GM19025 (cell line): ENCODE measurements around the gene SLC22A12.
"Not testable (repeated sequence)": the region's sequence is repeated elsewhere in the genome, so short reads cannot be mapped to it uniquely, and the experiment has no call there.

Source experiments
- ATAC-seq: cut with Tn5 transposase; IDR thresholded peaks from one replicate; pipeline ENCODE4 v1.9.1; 2021; ENCODE audit warnings: mild to moderate bottlenecking, low read depth, moderate library complexity; ENCODE audit not compliant: unreplicated experiment

SLC22A12 gene

DNA sequence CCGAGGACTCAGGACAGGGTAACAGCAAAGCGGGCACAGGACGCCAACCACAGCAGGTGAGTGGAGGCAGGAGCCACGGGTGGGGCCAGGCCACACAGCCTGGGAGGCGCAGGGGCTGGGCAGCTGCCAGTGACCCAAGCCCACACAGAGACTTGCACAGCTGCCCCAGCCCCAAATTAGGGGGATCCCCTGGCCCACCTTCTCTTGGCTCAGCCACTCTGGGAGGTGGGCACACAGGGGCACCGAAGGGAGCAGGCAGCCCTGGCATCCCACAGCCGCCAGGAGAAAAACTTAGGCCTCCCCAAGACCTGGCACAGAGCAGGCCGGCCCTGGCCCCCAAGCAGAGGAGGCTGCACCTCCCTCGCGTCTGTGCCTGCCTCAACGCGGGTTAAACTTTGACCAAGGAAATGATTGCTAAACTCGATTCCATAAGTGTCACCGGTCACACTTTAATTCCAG is at the start of gene SLC22A12:
SLC22A12 (plus strand) TSS at position 458 of the 459 bp plus-strand sequence. CDS start 337 bp downstream, outside the sequence.
- no peak for ATAC-seq

DNA sequence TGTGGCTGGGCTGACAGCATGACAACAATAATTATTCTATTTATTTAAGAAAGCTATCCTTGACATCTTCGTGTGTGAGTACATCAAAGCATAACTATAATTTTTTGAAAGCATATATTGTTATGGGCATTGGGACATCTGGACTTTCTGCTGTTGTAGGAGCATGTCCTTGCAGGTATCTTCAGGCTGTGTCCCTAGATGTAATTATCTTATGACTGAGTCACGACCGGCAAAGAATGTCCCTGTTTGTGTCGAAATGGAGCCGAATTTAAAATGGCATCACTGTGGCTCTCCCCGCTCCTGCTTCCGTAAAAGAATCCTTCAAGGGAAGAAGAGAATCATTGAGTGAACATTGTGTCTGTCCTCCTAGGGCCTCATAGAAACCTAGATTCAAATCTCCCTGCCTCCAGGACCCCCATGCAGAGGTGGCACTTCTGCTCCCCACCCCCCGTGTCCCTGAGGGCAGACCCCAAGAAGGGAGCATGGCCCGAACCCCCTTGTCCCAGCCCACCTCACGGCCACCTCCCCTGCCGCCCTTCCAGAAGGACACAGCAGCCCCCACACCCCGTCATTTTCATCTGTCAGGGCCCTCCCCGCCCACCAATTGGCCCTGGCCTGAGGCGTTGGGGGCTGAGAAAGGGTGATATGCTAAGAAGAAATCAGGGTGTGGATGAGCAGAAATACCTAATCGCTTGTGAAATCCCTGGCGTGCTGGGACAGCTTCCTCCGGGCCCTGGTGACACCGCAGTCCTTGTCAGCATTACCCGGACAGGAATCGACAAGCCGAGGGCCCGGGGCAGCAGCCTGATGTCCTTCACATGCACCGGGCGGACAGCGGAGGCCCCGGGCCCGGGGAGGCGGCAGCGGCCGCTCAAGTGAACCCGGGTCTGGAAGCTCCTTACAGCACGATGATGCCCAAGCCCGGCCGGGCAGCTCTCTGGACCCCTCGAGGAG is 48.6 kb upstream of the SLC22A12 start:
- ATAC-seq = no peak

DNA sequence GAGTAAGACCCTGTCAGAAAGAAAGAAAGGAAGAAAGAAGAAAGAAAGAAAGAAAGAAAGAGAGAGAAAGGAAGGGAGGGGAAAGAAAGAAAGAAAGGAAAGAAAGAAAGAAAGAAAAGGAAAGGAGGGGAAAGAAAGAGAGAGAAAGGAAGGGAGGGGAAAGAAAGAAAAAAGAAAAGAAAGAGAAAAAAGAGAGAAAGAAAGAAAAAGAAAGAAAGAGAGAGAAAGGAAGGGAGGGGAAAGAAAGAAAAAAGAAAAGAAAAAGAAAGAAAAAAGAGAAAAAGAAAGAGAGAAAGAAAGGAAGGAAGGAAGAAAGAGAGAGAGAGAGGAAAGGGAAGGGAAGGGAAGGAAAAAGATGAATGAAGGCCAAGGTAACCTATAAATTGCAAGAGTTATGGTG is 47.2 kb upstream of the SLC22A12 start:
- ATAC-seq = no peak

DNA sequence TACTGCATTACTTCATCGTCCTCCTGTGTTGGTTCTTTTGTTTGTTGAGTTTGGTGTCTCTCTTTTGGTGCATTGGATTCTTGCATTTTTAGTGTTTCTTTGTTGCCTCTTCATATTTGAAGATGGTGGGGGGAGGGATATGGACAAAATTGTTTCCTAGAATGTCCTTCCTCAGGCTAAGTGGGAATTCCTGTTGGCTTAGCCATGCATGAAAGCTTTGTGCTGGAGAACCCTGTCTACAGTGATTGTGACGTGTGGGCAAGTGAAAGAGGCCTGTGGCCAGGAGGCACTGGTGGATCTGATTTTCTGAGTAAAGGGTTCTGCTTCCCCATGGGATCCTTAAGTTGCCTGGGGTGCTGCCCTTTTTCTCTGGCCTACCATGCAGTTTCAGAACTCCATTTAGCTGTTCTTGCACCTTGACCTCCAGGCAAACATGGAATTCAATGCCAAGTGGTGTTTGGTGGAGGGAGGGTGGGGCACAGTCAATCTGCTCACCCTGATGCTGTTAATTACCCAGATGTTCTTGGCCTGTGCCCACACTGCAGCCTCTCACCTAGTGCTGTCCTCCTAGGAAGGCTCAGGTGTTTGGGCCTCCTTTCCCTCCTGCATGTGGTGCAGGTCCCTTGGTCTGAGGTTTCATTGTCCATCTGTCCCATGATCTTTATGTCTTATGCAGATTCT is 46.3 kb upstream of the SLC22A12 start:
- ATAC-seq = no peak

DNA sequence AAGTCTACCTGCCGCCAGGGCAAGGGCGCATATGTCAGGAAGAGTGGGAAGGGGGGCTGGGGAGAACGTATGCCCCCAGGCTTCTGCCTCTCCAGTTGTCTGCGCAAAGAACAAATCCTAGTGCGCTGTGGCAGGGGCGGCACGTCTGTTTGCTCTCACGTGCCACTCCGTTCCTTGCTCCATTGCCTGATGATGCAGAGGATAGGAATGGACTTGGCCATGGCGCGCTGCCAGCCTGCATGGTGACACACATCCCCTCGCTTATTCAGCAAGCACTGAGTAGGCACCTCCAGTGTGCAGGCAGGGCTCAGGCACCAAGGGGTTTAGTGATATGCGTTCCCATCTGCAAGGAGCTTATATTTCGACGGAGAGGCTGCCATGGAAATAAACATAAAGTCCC is 45.4 kb upstream of the SLC22A12 start:
- ATAC-seq = no peak

DNA sequence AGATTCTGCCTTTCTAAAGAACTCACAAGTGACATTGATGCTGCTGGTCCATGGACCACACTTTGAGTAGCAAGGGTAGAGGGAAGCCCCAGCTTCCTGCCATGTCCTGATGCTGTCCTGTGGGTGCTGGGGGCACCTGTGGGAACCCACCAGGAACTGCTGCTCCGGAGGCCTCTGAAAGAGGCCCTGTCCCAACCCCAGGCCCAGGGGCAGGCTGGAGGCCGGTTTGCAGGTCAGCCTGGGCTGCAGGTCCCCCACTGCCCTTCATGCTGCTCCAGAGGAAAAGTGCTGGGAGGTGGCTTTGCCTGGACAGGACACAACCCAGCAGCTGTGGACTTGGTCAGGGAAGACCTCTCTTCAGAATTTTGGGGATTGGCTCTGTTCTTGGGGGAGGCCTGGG is 44.8 kb upstream of the SLC22A12 start:
- ATAC-seq = no peak

DNA sequence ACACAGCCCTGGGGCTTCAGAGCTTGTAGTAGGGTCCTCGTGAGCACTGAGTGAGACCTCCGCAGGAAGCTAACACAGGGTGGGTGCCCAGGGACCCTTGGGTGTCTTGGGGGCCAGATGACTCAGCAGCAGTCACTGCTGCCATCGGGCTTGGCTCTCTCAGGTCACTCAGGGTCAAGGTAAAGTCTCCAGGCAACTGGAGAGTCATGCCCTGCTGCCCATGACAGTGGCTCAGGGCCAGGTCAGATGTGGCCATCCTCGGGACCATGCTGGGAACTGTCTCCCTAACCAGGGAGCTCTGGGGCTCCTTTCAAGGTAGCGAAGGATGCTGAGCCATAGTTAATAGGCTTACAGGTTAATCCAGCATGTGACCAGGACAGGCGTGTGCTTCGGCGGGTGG is 44.4 kb upstream of the SLC22A12 start:
- ATAC-seq = no peak

DNA sequence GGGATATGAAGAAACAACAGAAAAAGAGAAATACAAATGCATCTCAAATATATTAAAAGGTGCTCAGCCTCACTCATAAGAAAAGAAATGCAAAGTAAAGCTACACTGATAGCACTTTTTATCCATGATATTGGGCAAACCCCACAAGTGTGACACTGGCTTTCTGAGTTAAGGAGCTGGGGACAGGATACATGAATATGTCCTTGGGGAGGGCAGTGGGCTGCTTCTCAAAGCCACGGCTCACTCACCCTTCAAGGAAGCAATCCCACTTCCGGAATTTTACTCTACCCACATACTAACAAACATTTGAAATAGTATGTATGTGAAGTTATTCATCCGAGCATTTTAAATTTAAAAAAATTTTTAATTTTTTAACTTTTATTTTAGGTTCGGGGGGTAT is 41.1 kb upstream of the SLC22A12 start:
- no peak for ATAC-seq

DNA sequence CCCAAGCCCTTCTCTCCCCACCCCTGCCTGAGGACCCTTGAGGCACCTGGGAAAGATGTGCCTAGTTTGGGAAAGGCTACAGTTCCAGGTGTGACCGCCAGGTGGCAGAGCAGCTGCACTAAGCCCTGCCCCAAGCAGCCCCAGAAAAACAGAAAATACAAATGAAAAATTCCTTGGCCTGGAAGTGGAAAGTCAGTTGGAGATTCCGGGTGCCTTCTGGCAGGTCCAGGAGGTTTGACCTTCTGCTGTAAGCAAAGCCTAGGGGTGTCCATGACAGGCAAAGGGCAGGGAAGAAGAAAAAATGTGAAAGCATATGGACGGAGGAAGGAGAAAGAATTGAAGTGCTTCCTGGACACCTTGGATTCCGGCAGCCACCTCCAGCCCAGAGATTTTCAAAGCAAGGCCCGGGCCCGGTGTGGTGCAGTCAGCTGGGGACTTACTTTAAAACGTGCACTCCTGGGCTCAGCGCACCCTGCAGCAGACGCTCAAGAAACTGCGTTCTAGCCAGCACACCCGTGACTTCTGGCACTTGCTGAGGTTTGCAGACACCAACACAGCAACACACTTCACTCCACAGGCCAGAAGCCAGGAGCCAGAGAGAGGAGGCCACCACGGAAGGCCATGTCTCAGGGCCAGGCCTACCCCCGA is 37.3 kb upstream of the SLC22A12 start:
- no peak for ATAC-seq

DNA sequence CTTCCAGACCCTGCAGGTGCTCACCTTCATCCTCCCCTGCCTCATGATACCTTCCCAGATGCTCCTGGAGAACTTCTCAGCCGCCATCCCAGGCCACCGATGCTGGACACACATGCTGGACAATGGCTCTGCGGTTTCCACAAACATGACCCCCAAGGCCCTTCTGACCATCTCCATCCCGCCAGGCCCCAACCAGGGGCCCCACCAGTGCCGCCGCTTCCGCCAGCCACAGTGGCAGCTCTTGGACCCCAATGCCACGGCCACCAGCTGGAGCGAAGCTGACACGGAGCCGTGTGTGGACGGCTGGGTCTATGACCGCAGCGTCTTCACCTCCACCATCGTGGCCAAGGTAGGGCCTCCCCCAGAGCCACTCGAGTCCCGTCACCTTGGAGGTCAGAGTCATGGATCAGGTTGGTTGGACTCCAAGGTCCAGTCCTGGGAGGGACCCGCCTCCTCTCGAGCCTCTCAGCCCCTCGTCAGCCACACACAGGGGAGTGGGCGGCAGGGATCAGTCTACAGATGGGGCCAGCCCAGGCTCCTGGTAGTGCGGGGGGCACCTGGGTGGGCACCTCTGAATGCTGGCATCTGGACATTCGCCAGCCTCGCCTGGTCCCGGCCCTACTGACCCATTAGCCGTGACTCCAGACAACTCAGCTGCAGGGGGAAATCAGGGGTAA is 34.8 kb upstream of the SLC22A12 start:
- no peak for ATAC-seq

DNA sequence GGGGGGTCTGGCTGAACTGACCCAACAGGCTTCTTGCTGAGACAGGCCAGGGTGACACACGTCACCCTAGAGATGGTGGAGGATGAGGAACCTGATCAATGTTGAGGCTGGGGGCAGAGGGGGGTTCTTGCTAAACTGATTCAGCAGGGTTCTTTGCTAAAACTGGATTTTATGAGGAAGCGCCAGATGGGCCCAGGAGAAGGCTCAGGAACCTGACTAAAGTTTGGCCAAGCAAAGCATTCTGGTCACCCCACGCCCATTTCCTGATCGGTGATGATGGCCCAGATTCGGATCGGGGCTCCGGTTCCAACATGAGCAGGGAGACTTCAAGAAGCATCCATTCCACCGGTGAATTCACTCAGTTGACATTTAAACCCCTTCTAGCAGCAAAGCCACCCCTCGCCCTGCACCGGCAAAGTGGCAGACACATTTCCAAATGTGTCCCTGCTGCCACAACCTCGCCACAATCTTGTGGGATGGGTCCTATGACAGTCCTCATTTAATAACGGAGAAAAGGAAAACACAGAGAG is 34.2 kb upstream of the SLC22A12 start:
- ATAC-seq = no peak

DNA sequence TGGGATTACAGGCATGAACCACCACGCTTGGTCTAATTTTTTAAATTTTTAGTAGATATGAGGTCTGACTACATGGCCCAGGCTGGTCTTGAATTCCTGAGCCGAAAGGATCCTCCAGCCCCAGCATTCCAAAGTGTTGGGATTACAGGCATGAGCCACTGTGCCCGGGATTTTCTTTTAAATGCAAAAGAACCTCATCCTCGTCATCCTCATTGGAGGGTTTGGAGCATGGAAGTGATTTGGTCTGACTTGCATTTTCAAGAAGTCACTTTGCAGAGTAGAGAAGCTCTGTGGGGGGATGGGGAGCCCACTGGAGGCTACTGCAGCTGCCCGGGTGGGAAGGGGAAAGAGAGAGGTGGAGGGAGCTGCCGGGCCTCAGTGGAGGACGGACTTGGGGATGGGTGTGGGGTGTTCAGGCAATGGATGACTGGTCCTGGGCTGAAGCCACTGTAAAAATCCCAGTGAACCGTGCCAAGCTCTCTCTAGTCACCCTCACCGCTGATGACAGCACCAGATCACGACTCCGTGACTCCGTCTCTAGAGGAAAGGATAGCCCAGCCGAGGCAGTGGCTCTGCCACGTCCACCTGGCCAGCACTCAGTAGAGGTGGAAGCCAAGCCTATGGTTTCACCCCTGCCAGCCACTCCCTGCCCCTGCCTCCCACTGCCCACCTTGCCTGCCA is 32.8 kb upstream of the SLC22A12 start:
- ATAC-seq = no peak

DNA sequence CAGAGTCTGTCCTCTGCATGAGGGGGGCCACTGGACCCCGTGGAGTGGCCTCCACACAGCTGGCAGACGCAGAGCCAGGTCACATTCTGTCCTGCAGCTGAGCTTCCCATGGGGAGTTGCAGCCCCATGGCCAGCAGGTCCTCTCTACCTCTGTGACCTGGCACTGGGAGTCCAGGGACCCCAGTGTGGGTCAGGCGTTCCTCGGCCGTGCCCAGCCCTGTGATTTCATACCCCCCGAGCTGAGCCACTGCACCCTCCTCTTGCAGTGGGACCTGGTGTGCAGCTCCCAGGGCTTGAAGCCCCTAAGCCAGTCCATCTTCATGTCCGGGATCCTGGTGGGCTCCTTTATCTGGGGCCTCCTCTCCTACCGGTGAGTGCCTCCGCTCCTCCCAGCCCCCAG is 32.2 kb upstream of the SLC22A12 start:
- ATAC-seq = no peak

DNA sequence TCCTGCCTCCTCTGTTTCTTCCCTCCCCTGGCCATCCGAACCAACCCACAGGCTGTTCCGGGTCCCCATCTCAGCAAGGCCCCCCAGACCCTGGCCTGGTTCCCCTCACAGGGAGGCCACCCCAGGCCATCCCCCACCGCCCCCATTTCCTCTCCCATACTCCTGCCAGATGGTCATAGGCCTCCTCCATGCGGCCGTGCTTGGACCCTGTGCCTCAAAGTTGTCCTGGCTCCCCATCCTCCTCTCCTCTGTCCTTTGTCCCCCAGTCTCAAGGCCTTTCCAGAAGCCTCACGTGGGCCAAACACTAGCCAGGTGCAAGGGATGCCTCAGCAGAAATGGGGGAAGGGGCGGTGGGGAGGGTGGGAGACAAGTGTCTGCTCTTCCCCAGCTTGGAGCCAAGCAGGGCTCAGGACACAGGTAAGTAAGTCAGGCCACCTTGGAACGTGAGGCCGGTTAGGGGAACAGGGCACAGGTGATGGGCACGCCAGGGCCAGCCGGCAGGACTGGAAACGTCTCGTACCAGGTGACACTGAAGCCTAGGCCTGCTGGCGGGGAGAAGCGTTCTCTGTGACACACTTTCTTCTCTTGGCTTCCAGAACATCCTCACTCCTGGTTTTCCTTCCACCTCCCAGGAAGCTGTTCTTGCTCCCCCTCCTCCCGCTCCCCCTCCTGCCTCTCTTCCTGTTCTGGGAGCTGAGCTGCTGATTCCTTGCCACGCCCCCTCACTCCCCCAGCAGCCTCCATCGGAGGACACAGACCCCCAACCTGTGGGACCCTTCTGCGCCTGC is 31.5 kb upstream of the SLC22A12 start:
- no peak for ATAC-seq

DNA sequence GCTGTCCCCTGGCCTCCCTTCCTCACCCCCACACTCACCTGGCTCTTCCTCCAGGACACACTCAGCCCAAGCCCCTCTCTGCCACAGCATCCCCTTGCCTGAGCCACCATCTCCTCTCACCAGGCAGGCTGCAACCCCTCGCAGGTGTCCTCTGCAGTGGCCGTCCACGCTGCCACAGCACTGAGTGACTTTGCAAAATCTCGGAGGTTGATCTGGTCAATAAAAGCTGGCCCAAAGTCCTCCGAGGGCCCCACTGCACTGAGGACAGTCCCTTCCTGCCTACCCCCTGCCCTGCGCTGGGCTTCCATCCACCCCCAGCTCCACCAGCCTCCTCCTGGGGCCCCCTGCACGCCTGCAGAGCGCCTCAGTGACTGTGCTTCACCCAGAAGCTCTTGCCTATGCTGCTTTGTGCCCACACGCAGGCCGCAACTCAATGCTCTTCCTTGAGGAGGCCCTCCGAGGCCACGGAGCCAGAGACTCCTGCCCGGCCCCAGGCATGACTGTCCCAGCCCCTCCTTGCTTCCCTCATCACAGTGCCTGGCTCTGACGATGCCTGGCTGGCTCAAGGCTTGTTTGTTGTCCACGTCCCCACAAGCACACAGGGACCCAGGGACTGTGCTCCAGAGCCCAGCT is 30.8 kb upstream of the SLC22A12 start:
- ATAC-seq = no peak

DNA sequence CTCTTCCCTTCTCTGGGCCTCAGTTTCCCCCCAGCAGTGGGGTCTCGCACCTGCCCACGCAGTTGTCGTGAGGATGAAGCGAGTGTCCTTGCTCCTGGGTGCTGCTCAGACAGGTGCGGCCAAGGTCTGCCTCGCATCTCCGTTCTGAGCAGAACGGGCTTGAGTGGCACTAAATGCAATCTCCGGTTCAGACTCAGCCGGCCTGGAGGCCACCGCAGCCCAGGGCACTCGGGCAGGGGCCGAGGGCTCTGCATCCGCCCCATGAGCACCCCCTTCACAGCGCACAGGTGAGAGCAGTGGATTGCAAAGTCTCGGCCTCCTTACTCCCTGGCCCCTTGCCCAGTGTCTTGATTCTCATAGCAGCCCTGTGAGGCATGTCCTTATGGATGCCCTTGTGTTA is 30.1 kb upstream of the SLC22A12 start:
- no peak for ATAC-seq

DNA sequence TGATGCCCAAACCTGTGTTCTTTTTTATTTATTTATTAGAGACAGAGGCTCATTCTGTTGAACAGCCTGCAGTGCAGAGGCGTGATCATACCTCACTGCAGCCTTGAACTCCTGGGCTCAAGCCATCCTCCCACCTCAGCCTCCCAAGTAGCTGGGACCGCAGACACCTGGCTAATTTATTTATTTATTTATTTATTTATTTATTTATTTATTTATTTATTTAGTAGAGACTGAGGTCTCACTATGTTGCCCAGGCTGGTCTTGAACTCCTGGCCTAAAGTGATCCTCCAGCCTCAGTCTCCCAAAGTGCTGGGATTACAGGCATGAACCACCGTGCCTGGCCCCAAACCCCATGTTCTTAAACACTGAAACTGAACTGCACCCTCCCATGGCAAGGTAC is 29.6 kb upstream of the SLC22A12 start:
- not testable (repeated sequence) for ATAC-seq

DNA sequence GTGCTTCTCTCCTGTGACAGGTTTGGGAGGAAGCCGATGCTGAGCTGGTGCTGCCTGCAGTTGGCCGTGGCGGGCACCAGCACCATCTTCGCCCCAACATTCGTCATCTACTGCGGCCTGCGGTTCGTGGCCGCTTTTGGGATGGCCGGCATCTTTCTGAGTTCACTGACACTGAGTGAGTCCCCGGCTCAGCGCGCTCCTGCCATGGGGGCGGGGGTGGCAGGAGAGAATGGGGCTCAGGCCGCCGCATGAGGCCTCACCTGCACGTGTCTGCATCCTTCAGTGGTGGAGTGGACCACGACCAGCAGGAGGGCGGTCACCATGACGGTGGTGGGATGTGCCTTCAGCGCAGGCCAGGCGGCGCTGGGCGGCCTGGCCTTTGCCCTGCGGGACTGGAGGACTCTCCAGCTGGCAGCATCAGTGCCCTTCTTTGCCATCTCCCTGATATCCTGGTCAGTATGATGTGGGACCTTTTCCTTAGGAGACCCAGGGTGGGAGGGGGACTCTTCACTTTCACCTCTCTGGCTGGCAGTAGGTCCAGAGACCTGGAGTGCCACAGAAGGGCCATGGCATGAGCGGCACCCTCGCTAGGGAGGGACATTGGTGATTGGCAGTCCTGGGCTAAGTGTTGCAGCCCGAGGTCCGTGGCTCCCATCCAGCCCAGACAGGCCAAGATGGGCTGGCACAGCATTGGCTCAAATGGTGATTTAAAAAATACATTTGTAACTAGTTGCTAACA is 28.9 kb upstream of the SLC22A12 start:
- no peak for ATAC-seq
